AG04450 (cell line): ENCODE measurements around the gene PEMT. TPM values are rescaled to one million over a fixed set of nuclear protein-coding genes. Genes with fewer than 3 reads are reported as not detected.

ENCODE experiments used
- CTCF ChIA-PET: fragments of 300-600, 350-600 bp; formaldehyde crosslinking; extraction: SDS; loops from one replicate; lab custom pipeline; 2022; ENCODE audit warnings: antibody characterized with exemption, inconsistent platforms; lab: Charles Lee
- POLR2A ChIA-PET: fragments of 350-600 bp; formaldehyde crosslinking; extraction: SDS; loops from one replicate; lab custom pipeline; 2021; ENCODE audit warnings: antibody characterized with exemption, inconsistent platforms; lab: Yijun Ruan, JAX
- DNase-seq: peaks from one replicate; pipeline ENCODE4 v3.0.0-alpha.2; 2011; ENCODE audit warnings: low read depth, low spot score
- H3K27ac ChIP-seq: one replicate; pipeline ENCODE4 v1.5.1; 2012; ENCODE audit warnings: low read depth, low read length, control low read depth
- H3K27me3 ChIP-seq: one replicate; pipeline ENCODE4 v1.6.0; 2012; ENCODE audit warnings: low read length; ENCODE audit not compliant: control insufficient read depth, insufficient read depth
- H3K4me3 ChIP-seq: 2 replicates; pipeline ENCODE4 v1.5.1; 2011; ENCODE audit warnings: mild to moderate bottlenecking, low read depth, low read length, control low read depth
- H3K9me3 ChIP-seq: 2 replicates; pipeline ENCODE4 v1.5.1; 2012; ENCODE audit warnings: low read length; ENCODE audit not compliant: control insufficient read depth, insufficient read depth
- polyA plus RNA-seq: library from polyadenylated mRNA; depleted of rRNA; stranded (reverse); fragments of >200 nt; gene quantifications from 2 replicates; pipeline ENCODE4 v1.2.3, GENCODE V29; 2011
- TF ChIP-seq, protein P1 (sequence below): IDR thresholded peaks from 2 replicates; pipeline ENCODE4 v1.5.1; 2011; ENCODE audit warnings: low read depth, low read length, control low read depth, inconsistent platforms

Gene PEMT
- polyA plus RNA-seq, 1 experiment: 14.9 TPM

DNA sequence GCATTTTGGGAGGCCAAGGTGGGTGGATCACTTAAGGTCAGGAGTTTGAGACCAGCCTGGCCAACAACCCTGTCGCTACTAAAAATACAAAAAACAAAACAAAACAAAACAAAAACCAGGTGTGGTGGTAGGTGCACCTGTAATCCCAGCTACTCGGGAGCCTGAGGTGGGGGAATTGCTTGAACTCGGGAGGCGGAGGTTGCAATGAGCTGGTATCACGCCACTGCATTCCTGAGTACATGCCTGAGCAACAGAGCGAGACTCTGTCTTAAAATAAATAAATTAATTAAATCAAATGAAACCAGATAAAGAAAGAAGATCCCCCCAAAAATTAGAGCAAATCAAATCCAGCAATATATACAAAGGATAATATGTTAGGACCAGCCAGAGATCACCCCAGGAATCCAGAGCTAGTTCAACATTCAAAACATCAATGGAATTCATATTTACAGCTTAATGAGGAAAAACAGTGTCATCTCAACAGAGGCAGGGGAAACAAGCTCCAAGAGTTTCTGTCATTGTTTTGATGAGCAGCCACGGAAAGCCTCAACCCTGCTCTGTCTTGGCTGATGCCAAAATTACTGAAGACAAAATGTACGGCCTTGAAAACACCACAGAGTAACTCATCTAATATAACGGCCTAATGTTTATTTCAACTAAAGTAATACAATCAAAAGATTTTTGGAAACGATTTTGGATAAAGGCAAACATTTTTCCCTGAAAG lies 3.7 kb downstream of the PEMT start:
- H3K27me3 ChIP-seq: no peaks in the 10 kb centered on the region
- H3K4me3 ChIP-seq: no peak overlapping the region
- DNase-seq: no peak
- peaks cover 3% of the 10 kb centered on the region; the same call in 1 of the 2 replicates for H3K9me3 ChIP-seq
- POLR2A ChIA-PET: interaction anchor here (1.0 kb wide), 1 partner anchor 91 kb away, joined by 5 read pairs; the partner anchor contains the start of gene RASD1
- CTCF ChIA-PET: interaction anchor here (1.0 to 2.0 kb wide), 4 partner anchors 19 to 91 kb away, joined by 3 to 7 read pairs (median 5); no protein-coding TSS in a partner anchor
- no peak overlapping the region for H3K27ac ChIP-seq
- TF ChIP-seq, protein P1, sequence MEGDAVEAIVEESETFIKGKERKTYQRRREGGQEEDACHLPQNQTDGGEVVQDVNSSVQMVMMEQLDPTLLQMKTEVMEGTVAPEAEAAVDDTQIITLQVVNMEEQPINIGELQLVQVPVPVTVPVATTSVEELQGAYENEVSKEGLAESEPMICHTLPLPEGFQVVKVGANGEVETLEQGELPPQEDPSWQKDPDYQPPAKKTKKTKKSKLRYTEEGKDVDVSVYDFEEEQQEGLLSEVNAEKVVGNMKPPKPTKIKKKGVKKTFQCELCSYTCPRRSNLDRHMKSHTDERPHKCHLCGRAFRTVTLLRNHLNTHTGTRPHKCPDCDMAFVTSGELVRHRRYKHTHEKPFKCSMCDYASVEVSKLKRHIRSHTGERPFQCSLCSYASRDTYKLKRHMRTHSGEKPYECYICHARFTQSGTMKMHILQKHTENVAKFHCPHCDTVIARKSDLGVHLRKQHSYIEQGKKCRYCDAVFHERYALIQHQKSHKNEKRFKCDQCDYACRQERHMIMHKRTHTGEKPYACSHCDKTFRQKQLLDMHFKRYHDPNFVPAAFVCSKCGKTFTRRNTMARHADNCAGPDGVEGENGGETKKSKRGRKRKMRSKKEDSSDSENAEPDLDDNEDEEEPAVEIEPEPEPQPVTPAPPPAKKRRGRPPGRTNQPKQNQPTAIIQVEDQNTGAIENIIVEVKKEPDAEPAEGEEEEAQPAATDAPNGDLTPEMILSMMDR: no peak

DNA sequence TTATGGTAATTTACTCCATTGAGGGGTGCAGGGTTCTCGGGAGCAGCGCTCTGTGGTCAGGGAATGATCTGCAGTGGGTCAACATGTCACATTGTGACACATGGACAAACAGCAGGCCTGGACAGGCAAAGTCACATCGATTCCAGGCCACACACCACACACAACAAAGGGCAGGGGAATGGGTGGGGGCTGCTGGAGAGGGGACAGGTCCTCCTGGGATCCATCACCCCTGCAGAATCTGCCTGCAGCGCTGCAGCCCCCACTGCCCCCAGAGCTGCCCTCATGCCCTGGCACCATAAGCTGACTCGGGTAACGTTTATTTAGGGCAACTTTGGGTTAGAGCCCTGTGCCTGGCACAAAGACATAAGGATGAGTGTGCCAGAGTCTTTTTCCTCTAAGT lies 9.1 kb downstream of the PEMT start:
- Histone ChIP-seq H3K9me3 (no peaks in the 10 kb centered on the region), H3K4me3 (no peak overlapping the region), H3K27me3 (no peaks in the 10 kb centered on the region), H3K27ac (no peak overlapping the region)
- CTCF ChIA-PET: interaction anchor here (0.9 kb wide), 1 partner anchor 9 kb away, joined by 3 read pairs; no protein-coding TSS in a partner anchor
- POLR2A ChIA-PET: no interaction called here
- TF ChIP-seq, protein P1: no peak
- no peak for DNase-seq

DNA sequence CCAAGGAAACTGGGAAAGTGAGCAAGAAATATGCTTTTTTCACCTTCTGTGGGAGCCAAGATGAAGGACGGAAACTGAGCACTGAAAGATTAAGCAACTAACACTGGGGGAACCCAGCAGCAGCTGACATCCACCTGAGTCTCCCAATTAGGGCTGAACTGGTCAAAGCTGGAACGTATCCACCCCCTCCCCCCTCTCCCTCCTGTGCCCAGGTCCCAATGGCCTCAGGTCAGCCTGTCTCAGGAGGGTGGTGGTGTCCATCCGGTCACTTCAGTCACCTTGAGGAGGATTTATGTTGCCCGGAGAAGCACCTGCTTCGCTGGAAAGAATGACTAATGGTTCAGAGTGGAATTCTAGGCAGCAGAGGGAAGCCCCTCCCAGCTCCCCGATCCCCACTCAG lies 10.0 kb downstream of the PEMT start:
- no peak for DNase-seq
- ChIA-PET POLR2A (no interaction called here), CTCF (no interaction called here)
- Histone ChIP-seq H3K27ac (no peak overlapping the region), H3K4me3 (no peak overlapping the region), H3K9me3 (no peaks in the 10 kb centered on the region), H3K27me3 (no peaks in the 10 kb centered on the region)
- TF ChIP-seq, protein P1: no peak

DNA sequence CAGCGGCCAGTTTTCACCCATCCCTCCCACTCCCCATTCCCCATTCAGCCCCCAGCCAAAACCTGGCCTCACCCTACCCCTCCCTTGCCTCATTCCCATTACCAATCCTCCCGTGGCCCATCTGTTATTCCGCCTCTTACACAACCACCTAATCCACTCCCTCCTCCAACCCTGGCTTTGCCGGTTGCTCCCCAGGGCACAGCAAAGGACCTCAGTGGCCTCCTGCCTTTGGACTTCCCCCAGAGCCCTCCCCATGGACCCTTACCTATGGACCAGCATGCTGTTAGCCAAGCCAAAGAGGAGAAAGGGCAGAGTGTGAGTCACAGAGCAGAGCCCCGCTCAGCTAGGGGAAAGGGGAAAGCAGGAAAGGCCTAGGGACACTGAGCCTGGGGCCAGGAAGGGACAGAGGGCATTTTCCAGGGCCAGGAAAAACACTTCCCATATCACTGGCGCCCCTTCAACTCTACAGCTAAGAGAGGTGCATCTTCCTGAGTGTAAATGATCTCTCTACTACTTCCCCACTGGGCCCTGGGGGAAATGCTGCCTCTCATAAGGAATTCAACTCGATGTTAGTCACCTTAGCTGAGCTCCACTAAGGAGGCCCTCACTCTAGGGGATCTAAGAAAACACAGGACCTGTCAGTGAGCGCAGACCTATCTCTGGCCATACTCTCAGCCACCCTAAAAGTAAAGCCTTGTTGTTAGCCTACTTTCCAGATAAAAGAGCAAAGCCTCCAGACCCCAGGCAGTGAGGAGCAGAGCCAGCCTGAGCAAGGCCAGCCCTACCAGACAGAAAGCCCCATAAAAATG lies 10.6 kb downstream of the PEMT start:
- ChIA-PET CTCF (no interaction called here), POLR2A (no interaction called here)
- TF ChIP-seq, protein P1: no peak
- Histone ChIP-seq H3K4me3 (no peak overlapping the region), H3K27ac (no peak overlapping the region), H3K27me3 (no peaks in the 10 kb centered on the region), H3K9me3 (no peaks in the 10 kb centered on the region)
- DNase-seq: no peak

DNA sequence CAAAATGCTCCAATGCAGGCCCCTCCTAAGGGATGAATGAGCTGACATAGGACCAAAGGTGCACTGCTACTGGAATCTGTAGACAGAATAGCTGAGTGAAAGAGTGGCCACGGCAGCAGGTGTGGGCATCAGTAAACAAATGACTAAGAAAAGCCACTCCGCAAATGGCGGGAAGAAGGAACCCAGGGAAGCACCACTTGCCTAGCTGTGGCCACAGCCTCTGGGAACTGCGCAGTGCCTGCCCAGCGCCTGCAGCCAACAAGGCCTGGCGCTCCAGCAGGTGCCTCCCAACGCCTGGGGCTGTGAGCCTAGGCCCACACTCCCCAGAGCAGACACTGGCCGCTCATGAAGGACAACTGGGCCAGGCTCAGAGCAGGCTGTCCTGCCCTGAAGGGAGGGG lies 11.8 kb downstream of the PEMT start:
- H3K9me3 ChIP-seq: no peaks in the 10 kb centered on the region
- H3K27ac ChIP-seq: no peak overlapping the region
- no peaks in the 10 kb centered on the region for H3K27me3 ChIP-seq
- CTCF ChIA-PET: no interaction called here
- TF ChIP-seq, protein P1: no peak
- DNase-seq: no peak
- POLR2A ChIA-PET: no interaction called here
- no peak overlapping the region for H3K4me3 ChIP-seq
